ENCODE measurements around the gene RAB10.

DNA sequence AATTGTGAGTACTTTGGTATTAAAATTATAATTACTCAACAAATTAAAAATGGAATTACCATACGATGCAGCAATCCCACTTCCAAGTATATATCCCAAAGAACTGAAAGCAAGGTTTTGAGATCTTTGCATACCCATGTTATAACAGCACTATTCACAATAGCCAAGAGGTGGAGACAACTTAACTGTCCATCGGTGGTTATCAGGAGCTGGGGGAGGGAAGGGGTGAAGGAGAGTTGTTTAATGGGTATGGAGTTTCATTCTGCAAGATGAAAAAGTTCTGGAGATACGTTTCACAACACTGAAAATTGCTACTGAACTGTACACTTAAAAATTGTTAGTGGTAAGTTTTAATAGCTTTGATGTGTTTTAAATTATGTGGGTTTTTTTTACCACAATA is 25.7 kb downstream of the RAB10 start:
- TF ChIP-seq YY1 (IDR thresholded peaks at IDR 0.05; ENCODE audit: insufficient read depth, insufficient read length) (no peak), SUZ12 (IDR thresholded peaks at IDR 0.05; ENCODE audit: extremely low read depth, insufficient read depth, insufficient read length) (no peak), ZNF274 (IDR thresholded peaks at IDR 0.05; ENCODE audit: low read depth, low read length) (no peak)

All from NT2/D1 (cell line).